SIG-M5 (cell line): ENCODE results near the gene KRTAP2-4.
"Not testable (repeated sequence)": the region's sequence is repeated elsewhere in the genome, so short reads cannot be mapped to it uniquely, and the experiment has no call there.

ENCODE experiments used
- DNase-seq: peaks from one replicate; lab custom pipeline; 2025; lab: John Stamatoyannopoulos, UW

KRTAP2-4 gene

GRCh38 chr17:41065829-41066624, at the start of gene KRTAP2-4:
TSS of gene KRTAP2-4 (minus strand) at chr17:41065879. CDS start at chr17:41065845, 34 bp downstream.
- DNase-seq, result no peak

- DNase-seq, result no peak
Observed at GRCh38 chr17:41111151-41111885, 45.6 kb upstream of the KRTAP2-4 start.

- not testable (repeated sequence) for DNase-seq
Observed at GRCh38 chr17:41108728-41109386, 43.2 kb upstream of the KRTAP2-4 start.

- no peak for DNase-seq
Observed at GRCh38 chr17:41107941-41108450, 42.3 kb upstream of the KRTAP2-4 start.

GRCh38 chr17:41105347-41105746, 39.7 kb upstream of the KRTAP2-4 start, which contains the start of gene KRTAP4-9:
TSS of gene KRTAP4-9 (plus strand) at chr17:41105389. CDS start at chr17:41105389, 0 bp downstream.
- not testable (repeated sequence) for DNase-seq

GRCh38 chr17:41104386-41105038, 38.8 kb upstream of the KRTAP2-4 start:
- DNase-seq, result not testable (repeated sequence)

GRCh38 chr17:41103896-41104295, 38.2 kb upstream of the KRTAP2-4 start:
- DNase-seq, result no peak

- DNase-seq, result no peak
Observed at GRCh38 chr17:41101586-41102259, 36.0 kb upstream of the KRTAP2-4 start, which contains the start of gene KRTAP4-16. TSS of gene KRTAP4-16 (minus strand) at chr17:41102209. CDS start at chr17:41102209, 0 bp downstream.

GRCh38 chr17:41099682-41100480, 34.2 kb upstream of the KRTAP2-4 start:
- DNase-seq, result not testable (repeated sequence)

GRCh38 chr17:41098481-41098880, 32.8 kb upstream of the KRTAP2-4 start:
- no peak for DNase-seq

- no peak for DNase-seq
Observed at GRCh38 chr17:41098042-41098441, 32.4 kb upstream of the KRTAP2-4 start, which contains the start of gene KRTAP4-8. TSS of gene KRTAP4-8 (minus strand) at chr17:41098142. CDS start at chr17:41098084, 58 bp downstream.

GRCh38 chr17:41096055-41096454, 30.4 kb upstream of the KRTAP2-4 start:
- DNase-seq, result no peak

- not testable (repeated sequence) for DNase-seq
Observed at GRCh38 chr17:41088760-41089352, 23.2 kb upstream of the KRTAP2-4 start.

- not testable (repeated sequence) for DNase-seq
Observed at GRCh38 chr17:41084100-41084856, 18.6 kb upstream of the KRTAP2-4 start, which contains the start of gene KRTAP4-7. TSS of gene KRTAP4-7 (plus strand) at chr17:41084150. CDS start at chr17:41084207, 57 bp downstream.

- not testable (repeated sequence) for DNase-seq
Observed at GRCh38 chr17:41083427-41083826, 17.7 kb upstream of the KRTAP2-4 start.

- DNase-seq, result no peak
Observed at GRCh38 chr17:41082626-41083025, 16.9 kb upstream of the KRTAP2-4 start.

GRCh38 chr17:41076788-41077187, 11.1 kb upstream of the KRTAP2-4 start:
- DNase-seq, result no peak

GRCh38 chr17:41073676-41074075, 8.0 kb upstream of the KRTAP2-4 start:
- DNase-seq, result no peak
